Nephron progenitor cell (in vitro differentiated cells): ENCODE data around the gene CLNK.

Experiments
- DNase-seq: peaks from one replicate; pipeline ENCODE4 v3.0.0; 2021
- H3K27ac Mint-ChIP-seq: 2 replicates; pipeline ENCODE4 v1.8.0; 2021; ENCODE audit warnings: mild to moderate bottlenecking, moderate library complexity, mixed read lengths
- H3K27me3 Mint-ChIP-seq: 2 replicates; pipeline ENCODE4 v1.8.0; 2021; ENCODE audit warnings: mild to moderate bottlenecking, low read depth, mixed read lengths; ENCODE audit not compliant: poor library complexity
- H3K36me3 Mint-ChIP-seq: 2 replicates; pipeline ENCODE4 v1.8.0; 2021; ENCODE audit warnings: low read depth, mixed read lengths
- H3K4me1 Mint-ChIP-seq: 2 replicates; pipeline ENCODE4 v1.8.0; 2021; ENCODE audit warnings: mixed read lengths
- H3K4me3 Mint-ChIP-seq: 2 replicates; pipeline ENCODE4 v1.8.0; 2021; ENCODE audit warnings: mild to moderate bottlenecking, moderate library complexity, mixed read lengths
- H3K9me3 Mint-ChIP-seq: 2 replicates; pipeline ENCODE4 v1.8.0; 2021; ENCODE audit warnings: mild to moderate bottlenecking, moderate library complexity, mixed read lengths
- CTCF ChIP-seq: fragments of 200-600 bp; sonication (generic); IDR thresholded peaks from 2 replicates; pipeline ENCODE4 v1.5.0; 2021; ENCODE audit warnings: antibody characterized with exemption

The CLNK gene

GRCh38 chr4:10677796-10678497 lies 6.6 kb downstream of the CLNK start:
- no peak for DNase-seq
- Mint-ChIP-seq H3K36me3 (no peaks in the 10 kb centered on the region), H3K4me3 (no peak overlapping the region), H3K4me1 (no peaks in the 10 kb centered on the region), H3K27ac (no peak overlapping the region), H3K27me3 (no peaks in the 10 kb centered on the region), H3K9me3 (peaks cover 3% of the 10 kb centered on the region)
- TF ChIP-seq CTCF: no peak

GRCh38 chr4:10673817-10674369 lies 10.7 kb downstream of the CLNK start:
- H3K4me3 Mint-ChIP-seq: no peak overlapping the region
- no peak for DNase-seq
- no peak for TF ChIP-seq CTCF
- no peaks in the 10 kb centered on the region for H3K36me3 Mint-ChIP-seq
- no peak overlapping the region for H3K27ac Mint-ChIP-seq
- peaks cover 3% of the 10 kb centered on the region for H3K9me3 Mint-ChIP-seq
- H3K4me1 Mint-ChIP-seq: no peaks in the 10 kb centered on the region
- peaks cover 8% of the 10 kb centered on the region for H3K27me3 Mint-ChIP-seq

GRCh38 chr4:10672379-10672778 lies 12.2 kb downstream of the CLNK start:
- no peak for DNase-seq
- Mint-ChIP-seq H3K4me3 (no peak overlapping the region), H3K27me3 (peaks cover 13% of the 10 kb centered on the region), H3K9me3 (peaks cover under 1% of the 10 kb centered on the region), H3K4me1 (peaks cover 5% of the 10 kb centered on the region), H3K36me3 (no peaks in the 10 kb centered on the region), H3K27ac (no peak overlapping the region)
- no peak for TF ChIP-seq CTCF

GRCh38 chr4:10671799-10672198 lies 12.8 kb downstream of the CLNK start:
- H3K27me3 Mint-ChIP-seq: peaks cover 17% of the 10 kb centered on the region
- DNase-seq: no peak
- H3K4me1 Mint-ChIP-seq: peaks cover 5% of the 10 kb centered on the region
- no peak overlapping the region for H3K27ac Mint-ChIP-seq
- H3K36me3 Mint-ChIP-seq: no peaks in the 10 kb centered on the region
- H3K9me3 Mint-ChIP-seq: no peaks in the 10 kb centered on the region
- no peak overlapping the region for H3K4me3 Mint-ChIP-seq
- TF ChIP-seq CTCF: no peak

GRCh38 chr4:10671366-10671765 lies 13.2 kb downstream of the CLNK start:
- peaks cover 5% of the 10 kb centered on the region for H3K4me1 Mint-ChIP-seq
- no peak overlapping the region for H3K27ac Mint-ChIP-seq
- no peak for DNase-seq
- no peak overlapping the region for H3K4me3 Mint-ChIP-seq
- peaks cover 17% of the 10 kb centered on the region for H3K27me3 Mint-ChIP-seq
- no peak for TF ChIP-seq CTCF
- no peaks in the 10 kb centered on the region for H3K9me3 Mint-ChIP-seq
- no peaks in the 10 kb centered on the region for H3K36me3 Mint-ChIP-seq

GRCh38 chr4:10670321-10670720 lies 14.2 kb downstream of the CLNK start:
- no peak for TF ChIP-seq CTCF
- Mint-ChIP-seq H3K4me3 (no peak overlapping the region), H3K27me3 (peaks cover 20% of the 10 kb centered on the region), H3K9me3 (no peaks in the 10 kb centered on the region), H3K36me3 (no peaks in the 10 kb centered on the region), H3K27ac (no peak overlapping the region), H3K4me1 (peaks cover 5% of the 10 kb centered on the region)
- DNase-seq: no peak
